Mesenchymal stem cell (in vitro differentiated cells and primary cell): ENCODE measurements around the gene A1BG.

Source experiments
- DNase-seq: peaks from one replicate; pipeline ENCODE4 v3.0.0-alpha.2; 2013
- H2AFZ ChIP-seq: one replicate; pipeline ENCODE4 v1.6.1; 2013; ENCODE audit warnings: low read depth, mild to moderate bottlenecking, control low read depth, inconsistent platforms, low read length, moderate library complexity
- H2AK5ac ChIP-seq: 2 replicates; pipeline ENCODE4 v1.6.1; 2013; ENCODE audit warnings: low read length, moderate library complexity, mild to moderate bottlenecking, inconsistent platforms; ENCODE audit not compliant: severe bottlenecking
- H2BK120ac ChIP-seq: one replicate; pipeline ENCODE4 v1.6.1; 2013; ENCODE audit warnings: low read depth, mild to moderate bottlenecking, inconsistent platforms, low read length, moderate library complexity
- H2BK12ac ChIP-seq, 2 experiments: one replicate each; pipeline ENCODE4 v1.6.1; 2013; ENCODE audit warnings: inconsistent platforms in 2 of 2, low read length in 2 of 2, mild to moderate bottlenecking in 2 of 2, moderate library complexity in 2 of 2, control low read depth in 1 of 2
- H2BK15ac ChIP-seq: one replicate; pipeline ENCODE4 v1.6.1; 2013; ENCODE audit warnings: mild to moderate bottlenecking, low read depth, inconsistent platforms; ENCODE audit not compliant: poor library complexity, severe bottlenecking
- H2BK5ac ChIP-seq: 2 replicates; pipeline ENCODE4 v1.6.1; 2013; ENCODE audit warnings: low read depth, mild to moderate bottlenecking, low read length, control low read depth, inconsistent platforms; ENCODE audit not compliant: poor library complexity, severe bottlenecking
- H3K14ac ChIP-seq, 2 experiments: one replicate each; pipeline ENCODE4 v1.6.1; 2013; ENCODE audit warnings: inconsistent platforms in 2 of 2, low read length in 2 of 2, control low read depth in 1 of 2, mild to moderate bottlenecking in 1 of 2, moderate library complexity in 1 of 2
- H3K18ac ChIP-seq, 2 experiments: one replicate each; pipeline ENCODE4 v1.6.1; 2013; ENCODE audit warnings: inconsistent platforms in 2 of 2, low read length in 2 of 2, control low read depth in 1 of 2, low read depth in 1 of 2, mild to moderate bottlenecking in 1 of 2
- H3K23ac ChIP-seq, 2 experiments: one replicate each; pipeline ENCODE4 v1.6.1; 2013; ENCODE audit warnings: inconsistent platforms in 2 of 2, low read length in 2 of 2, mild to moderate bottlenecking in 2 of 2, moderate library complexity in 2 of 2, control low read depth in 1 of 2
- H3K27ac ChIP-seq: 2 replicates; pipeline ENCODE4 v1.5.1; 2013; ENCODE audit warnings: mild to moderate bottlenecking, moderate library complexity, low read length, control low read depth, inconsistent platforms; ENCODE audit not compliant: poor library complexity, severe bottlenecking
- H3K27me3 ChIP-seq, 2 experiments: 2 replicates each; pipeline versions ENCODE4 v1.6.1 to v1.7.0; 2013; ENCODE audit warnings: low read length in 2 of 2, mild to moderate bottlenecking in 2 of 2, moderate library complexity in 2 of 2, control low read depth in 1 of 2, inconsistent platforms in 1 of 2; ENCODE audit not compliant: control insufficient read depth in 1 of 2, insufficient read depth in 1 of 2
- H3K36me3 ChIP-seq, 2 experiments: 2 replicates each; pipeline versions ENCODE4 v1.6.1 to v1.7.0; 2013; ENCODE audit warnings: low read length in 2 of 2, control low read depth in 1 of 2, inconsistent platforms in 1 of 2, low read depth in 1 of 2, mild to moderate bottlenecking in 1 of 2; ENCODE audit not compliant: insufficient read depth in 2 of 2, control insufficient read depth in 1 of 2
- H3K4ac ChIP-seq, 2 experiments: one replicate each; pipeline ENCODE4 v1.6.1; 2013; ENCODE audit warnings: inconsistent platforms in 2 of 2, low read length in 2 of 2, mild to moderate bottlenecking in 2 of 2, moderate library complexity in 2 of 2, control low read depth in 1 of 2, low read depth in 1 of 2
- H3K4me1 ChIP-seq: 2 replicates; pipeline ENCODE4 v1.6.1; 2013; ENCODE audit warnings: low read depth, low read length, control low read depth; ENCODE audit not compliant: control insufficient read depth, insufficient read depth
- H3K4me2 ChIP-seq: 2 replicates; pipeline ENCODE4 v1.6.1; 2013; ENCODE audit warnings: low read length, mild to moderate bottlenecking, inconsistent platforms; ENCODE audit not compliant: poor library complexity, severe bottlenecking
- H3K4me3 ChIP-seq, 2 experiments: 2 replicates each; pipeline versions ENCODE4 v1.5.1 to v1.7.0; 2013; ENCODE audit warnings: low read length in 2 of 2, mild to moderate bottlenecking in 2 of 2, control low read depth in 1 of 2, low read depth in 1 of 2; ENCODE audit not compliant: insufficient read depth in 1 of 2
- H3K79me1 ChIP-seq: replicated peaks from 2 replicates; pipeline ENCODE4 v1.6.1; 2013; ENCODE audit warnings: mild to moderate bottlenecking, control low read depth, low read length, inconsistent platforms; ENCODE audit not compliant: poor library complexity, severe bottlenecking
- H3K9ac ChIP-seq: 2 replicates; pipeline ENCODE4 v1.7.0; 2013; ENCODE audit warnings: mild to moderate bottlenecking, low read length, moderate library complexity
- H3K9me3 ChIP-seq: 2 replicates; pipeline ENCODE4 v1.7.0; 2013; ENCODE audit warnings: mild to moderate bottlenecking, low read length; ENCODE audit not compliant: control insufficient read depth
- H4K8ac ChIP-seq: one replicate; pipeline ENCODE4 v1.6.1; 2013; ENCODE audit warnings: inconsistent platforms, mild to moderate bottlenecking, low read length, moderate library complexity
- H4K91ac ChIP-seq: one replicate; pipeline ENCODE4 v1.6.1; 2013; ENCODE audit warnings: mild to moderate bottlenecking, low read length, inconsistent platforms
- WGBS: methylation state at CpG from one replicate; pipeline ENCODE4 v1.1.7; 2013; ENCODE audit warnings: mixed read lengths; 5-methylcytosine and 5-hydroxymethylcytosine counted together

The A1BG gene

GRCh38 chr19:58388175-58388526 lies 34.9 kb upstream of the A1BG start:
- H2AK5ac ChIP-seq = no peak overlapping the region
- peak overlapping the region; percentile 97 for H3K9ac ChIP-seq
- H4K8ac ChIP-seq = no peak overlapping the region
- H3K18ac ChIP-seq = no peak overlapping the region
- WGBS = 90% methylated on average over 3 of the region's 3 CpGs
- H3K4me3 ChIP-seq = peak overlapping the region; percentile 67 to 99
- H2BK5ac ChIP-seq = no peak overlapping the region
- H3K27ac ChIP-seq = no peak overlapping the region
- peak overlapping the region; percentile 71 for H3K4me2 ChIP-seq
- no peak for DNase-seq
- no peaks in the 10 kb centered on the region for H3K27me3 ChIP-seq
- no peak overlapping the region for H2BK120ac ChIP-seq
- H2BK15ac ChIP-seq = no peak overlapping the region
- no peak overlapping the region for H3K14ac ChIP-seq
- H3K9me3 ChIP-seq = no peaks in the 10 kb centered on the region
- H2AFZ ChIP-seq = no peak overlapping the region
- peak overlapping the region in 1 of 2 experiments; percentile 23 for H3K23ac ChIP-seq
- H4K91ac ChIP-seq = no peak overlapping the region
- peaks cover 15% of the 10 kb centered on the region for H3K79me1 ChIP-seq
- H3K4ac ChIP-seq = no peak overlapping the region
- no peak overlapping the region for H2BK12ac ChIP-seq
- peaks cover 26 to 42% of the 10 kb centered on the region in 2 experiments for H3K36me3 ChIP-seq
- H3K4me1 ChIP-seq = peaks cover 25% of the 10 kb centered on the region

- DNase-seq = peak; percentile 47
- peaks cover 25% of the 10 kb centered on the region for H3K4me1 ChIP-seq
- no peak overlapping the region for H3K14ac ChIP-seq
- no peak overlapping the region for H2BK5ac ChIP-seq
- no peak overlapping the region for H2BK120ac ChIP-seq
- H3K23ac ChIP-seq = peak overlapping the region in 1 of 2 experiments; percentile 66
- H3K79me1 ChIP-seq = peaks cover 17% of the 10 kb centered on the region
- H2AFZ ChIP-seq = no peak overlapping the region
- no peak overlapping the region for H2BK12ac ChIP-seq
- peak overlapping the region; percentile 67 to 99 for H3K4me3 ChIP-seq
- H3K4me2 ChIP-seq = peak overlapping the region; percentile 71
- no peaks in the 10 kb centered on the region for H3K27me3 ChIP-seq
- H3K9me3 ChIP-seq = no peaks in the 10 kb centered on the region
- H3K36me3 ChIP-seq = peaks cover 25 to 36% of the 10 kb centered on the region in 2 experiments
- H2AK5ac ChIP-seq = no peak overlapping the region
- H4K8ac ChIP-seq = no peak overlapping the region
- H2BK15ac ChIP-seq = no peak overlapping the region
- peak overlapping the region; percentile 34 for H3K27ac ChIP-seq
- H3K18ac ChIP-seq = no peak overlapping the region
- peak overlapping the region; percentile 97 for H3K9ac ChIP-seq
- H4K91ac ChIP-seq = no peak overlapping the region
- 11% methylated on average over 38 of the region's 39 CpGs for WGBS
- H3K4ac ChIP-seq = peak overlapping the region in 1 of 2 experiments; percentile 34
Observed at GRCh38 chr19:58387338-58388174, 34.3 kb upstream of the A1BG start.

GRCh38 chr19:58386576-58387337 lies 33.5 kb upstream of the A1BG start, which contains the start of gene RPS5:
Gene RPS5 (plus strand): TSS chr19:58387269. CDS start chr19:58388138, 869 bp downstream.
- peak within 1 kb of the TSS; percentile 61 for H2BK120ac ChIP-seq

More at GRCh38 chr19:58386576-58387337, 33.5 kb upstream of the A1BG start, which contains the start of gene RPS5:
- Histone ChIP-seq H3K4me1 (peaks cover 31% of the 10 kb centered on the region), H3K18ac (peak within 1 kb of the TSS; percentile 99), H3K27me3 (no peaks in the 10 kb centered on the region), H2BK5ac (peak within 1 kb of the TSS; percentile 87), H2AFZ (peak within 1 kb of the TSS; percentile 69), H3K27ac (peak within 1 kb of the TSS; percentile 98), H3K4me2 (peak within 1 kb of the TSS; percentile 75), H2AK5ac (peak within 1 kb of the TSS; percentile 50), H4K91ac (peak within 1 kb of the TSS; percentile 76), H2BK12ac (peak within 1 kb of the TSS; percentile 5 to 31), H3K9ac (peak within 1 kb of the TSS; percentile 97), H3K4me3 (peak within 1 kb of the TSS; percentile 67 to 99), H3K23ac (peak within 1 kb of the TSS in 1 of 2 experiments; percentile 66), H2BK15ac (peak within 1 kb of the TSS; percentile 37), H3K9me3 (no peaks in the 10 kb centered on the region), H3K14ac (peak within 1 kb of the TSS in 1 of 2 experiments; percentile 99), H3K79me1 (peaks cover 22% of the 10 kb centered on the region), H3K36me3 (peaks cover 17 to 31% of the 10 kb centered on the region in 2 experiments), H4K8ac (peak within 1 kb of the TSS; percentile 88), H3K4ac (peak within 1 kb of the TSS; percentile 98)
- peak; percentile 99 for DNase-seq
- WGBS = under 1% methylated on average over 64 of the region's 64 CpGs
